Measurements from ENCODE around the gene PAQR8.

PAQR8 gene

DNA sequence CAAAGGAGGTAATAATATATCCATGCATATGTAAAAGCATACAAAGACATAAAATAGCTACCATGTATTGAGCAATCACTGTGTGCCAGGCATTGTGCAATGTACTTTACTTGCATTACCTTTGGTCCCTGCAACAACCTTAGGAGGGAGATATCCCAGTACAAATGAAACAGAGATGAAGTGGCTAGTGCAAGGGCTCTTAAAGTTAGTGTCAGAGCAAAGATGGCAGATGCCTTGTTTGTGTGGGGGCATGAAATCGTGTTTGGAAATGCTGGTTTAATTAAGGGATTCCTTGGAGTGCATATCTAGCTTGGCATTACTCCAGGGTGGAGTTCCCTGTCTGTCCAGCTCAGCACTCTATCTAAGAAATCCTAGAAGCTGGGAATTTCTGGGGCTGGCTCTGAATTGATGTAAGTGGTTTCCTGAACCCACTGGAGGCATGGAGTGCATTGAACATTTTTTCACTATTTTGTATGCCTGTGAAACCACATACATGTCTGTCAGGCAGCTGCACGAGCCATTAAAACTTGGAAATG, 9.8 kb downstream of the PAQR8 start:
- DNase-seq (ENCODE audit: extremely low spot score), result no peak
- CTCF ChIA-PET, result interaction anchor here (0.9 to 2.8 kb wide), 5 partner anchors 8 to 108 kb away, joined by 4 to 10 read pairs (median 6); partner anchors contain the start of genes MCM3 and PAQR8

DNA sequence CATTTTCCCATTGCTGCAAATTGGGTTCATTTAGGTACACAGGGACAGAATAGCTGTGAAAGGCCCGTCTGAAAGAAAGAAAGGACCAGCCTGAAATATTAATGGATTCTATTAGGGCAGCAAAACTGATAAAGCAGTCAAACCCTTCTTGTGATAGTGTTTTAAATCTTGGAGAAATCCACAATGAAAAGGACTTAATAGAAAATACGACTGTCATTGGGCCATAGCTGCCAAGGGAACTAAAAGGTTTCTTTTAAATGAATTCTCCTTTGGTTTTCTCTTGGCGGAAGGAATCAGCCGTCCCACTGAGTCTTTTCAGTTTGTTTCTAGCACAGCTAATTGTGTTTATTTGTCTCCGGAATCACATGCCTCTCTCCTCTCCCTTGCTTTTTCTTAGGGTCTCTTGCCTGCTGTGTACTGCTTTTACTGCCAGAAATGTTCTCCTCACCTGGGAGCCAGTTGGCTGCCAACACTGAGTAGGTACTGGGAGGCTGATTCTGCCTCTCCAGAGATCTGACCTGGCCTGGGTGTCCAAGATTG, 11.3 kb downstream of the PAQR8 start:
- ChIA-PET POLR2A (no interaction called here), CTCF (interaction anchor here (0.7 to 2.8 kb wide), 6 partner anchors 8 to 108 kb away, joined by 3 to 10 read pairs (median 3); no protein-coding TSS in a partner anchor)
- DNase-seq (ENCODE audit: extremely low spot score), result no peak
- TF ChIP-seq, protein P1, sequence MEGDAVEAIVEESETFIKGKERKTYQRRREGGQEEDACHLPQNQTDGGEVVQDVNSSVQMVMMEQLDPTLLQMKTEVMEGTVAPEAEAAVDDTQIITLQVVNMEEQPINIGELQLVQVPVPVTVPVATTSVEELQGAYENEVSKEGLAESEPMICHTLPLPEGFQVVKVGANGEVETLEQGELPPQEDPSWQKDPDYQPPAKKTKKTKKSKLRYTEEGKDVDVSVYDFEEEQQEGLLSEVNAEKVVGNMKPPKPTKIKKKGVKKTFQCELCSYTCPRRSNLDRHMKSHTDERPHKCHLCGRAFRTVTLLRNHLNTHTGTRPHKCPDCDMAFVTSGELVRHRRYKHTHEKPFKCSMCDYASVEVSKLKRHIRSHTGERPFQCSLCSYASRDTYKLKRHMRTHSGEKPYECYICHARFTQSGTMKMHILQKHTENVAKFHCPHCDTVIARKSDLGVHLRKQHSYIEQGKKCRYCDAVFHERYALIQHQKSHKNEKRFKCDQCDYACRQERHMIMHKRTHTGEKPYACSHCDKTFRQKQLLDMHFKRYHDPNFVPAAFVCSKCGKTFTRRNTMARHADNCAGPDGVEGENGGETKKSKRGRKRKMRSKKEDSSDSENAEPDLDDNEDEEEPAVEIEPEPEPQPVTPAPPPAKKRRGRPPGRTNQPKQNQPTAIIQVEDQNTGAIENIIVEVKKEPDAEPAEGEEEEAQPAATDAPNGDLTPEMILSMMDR (IDR thresholded peaks at IDR 0.05; ENCODE audit: control extremely low read depth, extremely low read depth, low read depth, missing control alignments), result no peak

More for the DNA sequence above, 9.8 kb downstream of the PAQR8 start:
- TF ChIP-seq, protein P1 (IDR thresholded peaks at IDR 0.05; ENCODE audit: control extremely low read depth, extremely low read depth, low read depth, missing control alignments), result no peak
- POLR2A ChIA-PET, result no interaction called here

DNA sequence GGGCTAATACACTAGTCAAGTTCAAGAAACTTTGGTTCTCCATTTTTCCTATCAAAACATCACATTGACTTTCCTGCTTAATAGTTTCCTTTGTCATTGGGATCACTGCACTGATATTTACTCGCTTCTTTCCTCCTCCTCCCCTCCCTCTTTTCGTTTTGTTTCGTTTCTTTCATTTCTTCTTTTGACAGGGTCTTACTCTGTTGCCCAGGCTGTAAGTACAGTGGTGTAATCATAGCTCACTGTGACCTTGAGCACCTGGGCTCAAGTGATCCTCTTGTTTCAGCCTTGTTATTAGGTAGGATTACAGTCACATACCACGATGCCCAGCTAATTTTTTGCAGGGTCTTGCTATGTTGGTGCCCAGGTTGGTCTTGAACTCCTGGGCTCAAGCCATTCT, 12.3 kb downstream of the PAQR8 start:
- no peak for DNase-seq (ENCODE audit: extremely low spot score)
- ChIA-PET POLR2A (interaction anchor here (0.6 kb wide), 1 partner anchor 29 kb away, joined by 5 read pairs; no protein-coding TSS in a partner anchor), CTCF (interaction anchor here (0.9 to 1.7 kb wide), 4 partner anchors 12 to 26 kb away, joined by 3 to 10 read pairs (median 6); partner anchors contain the start of gene PAQR8)
- TF ChIP-seq, protein P1 (IDR thresholded peaks at IDR 0.05; ENCODE audit: control extremely low read depth, extremely low read depth, low read depth, missing control alignments), result no peak

DNA sequence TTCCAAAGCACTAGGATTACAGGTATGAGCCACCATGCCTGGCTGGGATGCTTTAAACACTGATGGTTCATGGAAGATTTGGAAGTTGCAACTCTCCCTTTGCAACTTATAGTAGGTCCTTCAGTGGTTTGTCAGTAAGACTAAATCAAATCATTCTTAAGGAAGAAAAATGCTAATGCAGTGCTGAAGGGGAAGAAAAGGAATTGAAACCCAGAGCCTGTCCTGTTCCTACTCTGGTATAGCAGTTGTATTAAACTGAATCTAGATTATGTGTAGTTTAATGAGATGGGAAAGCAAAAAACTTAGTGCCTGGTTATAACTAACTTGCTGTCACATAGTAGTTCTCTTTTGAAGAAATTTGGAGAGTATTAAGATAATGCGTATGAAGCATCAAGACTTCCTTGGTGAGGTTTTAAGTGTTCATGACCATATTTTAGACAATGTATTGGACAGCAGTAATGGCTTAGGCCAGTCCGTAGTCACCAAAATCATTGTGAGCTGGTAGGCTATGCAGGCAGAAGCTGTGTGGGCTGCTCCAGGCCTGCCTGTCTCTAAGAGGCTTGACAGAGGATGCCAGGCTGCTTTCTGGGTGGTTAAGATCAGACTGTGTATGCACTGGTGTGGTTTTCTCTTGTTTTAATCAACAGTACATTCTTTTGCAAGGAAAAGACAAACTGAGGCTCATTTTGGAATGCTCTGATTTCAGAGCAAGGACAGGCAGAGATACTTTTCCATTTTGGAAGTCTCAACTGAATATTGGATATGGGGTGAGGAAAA, 14.0 kb downstream of the PAQR8 start:
- TF ChIP-seq, protein P1 (IDR thresholded peaks at IDR 0.05; ENCODE audit: control extremely low read depth, extremely low read depth, low read depth, missing control alignments), result no peak
- no peak for DNase-seq (ENCODE audit: extremely low spot score)
- ChIA-PET CTCF (interaction anchor here (1.1 to 3.4 kb wide), 10 partner anchors 9 to 90 kb away, joined by 3 to 14 read pairs (median 6); partner anchors contain the start of gene PAQR8), POLR2A (interaction anchor here (0.7 kb wide), 1 partner anchor 123 kb away, joined by 3 read pairs; no protein-coding TSS in a partner anchor)

DNA sequence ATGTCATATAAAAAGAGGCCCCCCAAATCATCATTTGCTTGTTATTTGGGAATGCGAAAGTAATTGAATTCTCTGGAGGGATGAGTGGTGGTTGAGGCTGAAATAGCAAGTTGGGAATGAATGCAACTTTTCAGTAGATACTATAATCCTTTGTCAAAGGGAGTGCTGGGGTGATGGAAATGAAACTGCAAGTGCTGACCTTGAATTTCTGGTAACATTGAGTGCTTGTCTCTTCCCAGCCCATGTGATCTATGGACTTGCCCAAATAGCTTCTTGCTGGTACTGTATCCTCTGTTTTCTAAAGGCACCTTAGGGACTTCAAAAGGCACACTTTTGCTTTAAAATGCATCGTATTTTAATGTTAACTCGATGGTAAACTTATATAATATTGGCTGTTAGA, 14.8 kb downstream of the PAQR8 start:
- ChIA-PET POLR2A (no interaction called here), CTCF (interaction anchor here (0.9 to 3.4 kb wide), 8 partner anchors 10 to 91 kb away, joined by 3 to 14 read pairs (median 4); partner anchors contain the start of gene PAQR8)
- TF ChIP-seq, protein P1 (IDR thresholded peaks at IDR 0.05; ENCODE audit: control extremely low read depth, extremely low read depth, low read depth, missing control alignments), result no peak
- no peak for DNase-seq (ENCODE audit: extremely low spot score)

DNA sequence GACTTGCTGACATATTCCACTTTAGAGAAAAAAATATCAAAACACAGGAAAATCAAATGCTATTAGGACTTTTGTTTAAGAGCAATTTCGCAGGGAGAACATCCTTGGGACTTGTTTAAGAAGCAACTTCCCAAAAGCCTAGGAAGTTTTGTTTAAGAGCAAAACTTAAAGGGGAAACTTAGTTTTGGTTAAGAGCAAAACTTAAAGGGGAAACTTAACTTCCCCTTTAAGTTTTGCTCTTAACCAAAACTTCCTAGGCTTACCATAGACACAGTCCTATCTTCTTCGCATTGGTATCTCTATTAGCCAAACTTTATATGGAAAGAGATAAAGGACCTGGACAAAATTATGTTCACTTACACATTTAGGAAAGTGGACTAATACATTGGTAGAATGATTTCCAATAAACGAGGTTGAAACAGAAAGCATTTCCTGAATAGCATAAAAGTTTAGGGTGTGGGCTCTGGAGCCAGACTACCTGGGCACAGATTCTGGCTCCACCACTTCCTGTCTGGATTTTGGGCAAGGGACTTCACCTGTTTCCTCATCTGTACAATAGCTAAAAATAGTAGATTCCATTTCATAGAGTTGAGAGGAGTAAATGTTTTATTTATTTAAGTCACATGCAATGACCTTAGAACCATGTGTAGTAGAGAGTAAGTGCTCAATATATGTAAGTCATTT, 15.7 kb downstream of the PAQR8 start:
- CTCF ChIA-PET, result interaction anchor here (0.9 to 3.4 kb wide), 4 partner anchors 11 to 91 kb away, joined by 3 to 14 read pairs (median 10); no protein-coding TSS in a partner anchor
- no peak for DNase-seq (ENCODE audit: extremely low spot score)
- POLR2A ChIA-PET, result no interaction called here
- TF ChIP-seq, protein P1 (IDR thresholded peaks at IDR 0.05; ENCODE audit: control extremely low read depth, extremely low read depth, low read depth, missing control alignments), result no peak
